ENCODE measurements around the gene RUNX2.

- no peak for TF ChIP-seq CTCF (IDR thresholded peaks at IDR 0.05)
- TF ChIP-seq POLR2A (IDR thresholded peaks at IDR 0.05): no peak
Measured at GRCh38 chr6:45441851-45442453, 113.8 kb downstream of the RUNX2 start.

Data from Peyer's patch (tissue), 4 donors.